Activated B cell treated with CpG ODN at 0.5 μM for 24 hours (primary cell): Measurements from ENCODE around the gene ADAMTSL1. TPM values are rescaled to one million over a fixed set of nuclear protein-coding genes. Genes with fewer than 3 reads are reported as not detected.

Source experiments
- ATAC-seq: fragments of 200-7000 bp; cut with Tn5 transposase; one replicate; pipeline ENCODE4 v1.10.0; 2021; ENCODE audit warnings: low read depth, mild to moderate bottlenecking, moderate library complexity
- CTCF ChIA-PET: fragments of 350-600 bp; sonication (Branson Sonifier 250); formaldehyde crosslinking; loops from one replicate; lab custom pipeline; 2021; ENCODE audit warnings: antibody characterized with exemption; lab: Charles Lee
- POLR2A ChIA-PET: fragments of 350-600 bp; sonication (Branson Sonifier 250); formaldehyde crosslinking; loops from one replicate; lab custom pipeline; 2021; ENCODE audit warnings: antibody characterized with exemption; lab: Charles Lee
- DNase-seq: peaks from one replicate; pipeline ENCODE4 v3.0.0; 2022
- H3K27ac Mint-ChIP-seq: one replicate; pipeline ENCODE4 v1.8.0; 2020; ENCODE audit warnings: mixed read lengths
- H3K27me3 Mint-ChIP-seq: one replicate; pipeline ENCODE4 v1.8.0; 2021; ENCODE audit warnings: mixed read lengths
- H3K36me3 Mint-ChIP-seq: one replicate; pipeline ENCODE4 v1.8.0; 2021; ENCODE audit warnings: low read depth, mixed read lengths
- H3K4me1 Mint-ChIP-seq: one replicate; pipeline ENCODE4 v1.8.0; 2021; ENCODE audit warnings: mixed read lengths
- H3K4me3 Mint-ChIP-seq: one replicate; pipeline ENCODE4 v1.8.0; 2020; ENCODE audit warnings: mild to moderate bottlenecking, mixed read lengths
- H3K9me3 Mint-ChIP-seq: one replicate; pipeline ENCODE4 v1.8.0; 2020; ENCODE audit warnings: mixed read lengths
- CTCF ChIP-seq: fragments of 200-600 bp; IDR thresholded peaks from one replicate; pipeline ENCODE4 v1.8.0; 2022; ENCODE audit warnings: antibody characterized with exemption, mild to moderate bottlenecking
- intact Hi-C: fragments of 100-400 bp; cut with micrococcal nuclease; formaldehyde crosslinking; loops from one replicate; pipeline ENCODE4 v1.15.1; 2024
- total RNA-seq: library from RNA; stranded (reverse); gene quantifications from 2 replicates; pipeline ENCODE4 v1.2.3, GENCODE V29; 2022

Gene ADAMTSL1
- total RNA-seq, 1 donor from 2014 or later = not detected

DNA sequence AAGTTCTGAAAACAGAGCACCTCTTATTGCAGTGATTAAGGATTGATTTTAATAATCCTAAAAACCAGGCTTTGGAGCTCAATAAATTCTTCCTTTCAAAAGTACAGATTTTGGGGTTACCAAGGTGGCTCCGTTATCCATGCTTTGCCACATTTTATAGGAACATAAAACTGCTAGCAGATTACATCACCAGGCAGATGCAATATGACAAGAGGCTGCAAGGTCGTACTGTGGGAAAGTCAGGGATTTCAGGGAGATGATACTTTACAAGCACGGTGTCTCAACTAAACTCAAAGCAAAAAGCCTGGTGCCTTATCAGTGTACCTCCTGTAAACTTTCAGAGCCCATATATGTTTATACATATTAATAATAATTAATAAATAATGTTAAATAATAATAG, 28.6 kb downstream of the ADAMTSL1 start:
- Mint-ChIP-seq H3K4me1 (no peaks in the 10 kb centered on the region), H3K27ac (no peak overlapping the region), H3K27me3 (no peaks in the 10 kb centered on the region), H3K36me3 (no peaks in the 10 kb centered on the region), H3K4me3 (no peak overlapping the region), H3K9me3 (no peaks in the 10 kb centered on the region)
- TF ChIP-seq CTCF = no peak
- CTCF ChIA-PET = no interaction called here
- intact Hi-C loops = no loop called here
- no peak for ATAC-seq
- no peak for DNase-seq
- POLR2A ChIA-PET = no interaction called here

DNA sequence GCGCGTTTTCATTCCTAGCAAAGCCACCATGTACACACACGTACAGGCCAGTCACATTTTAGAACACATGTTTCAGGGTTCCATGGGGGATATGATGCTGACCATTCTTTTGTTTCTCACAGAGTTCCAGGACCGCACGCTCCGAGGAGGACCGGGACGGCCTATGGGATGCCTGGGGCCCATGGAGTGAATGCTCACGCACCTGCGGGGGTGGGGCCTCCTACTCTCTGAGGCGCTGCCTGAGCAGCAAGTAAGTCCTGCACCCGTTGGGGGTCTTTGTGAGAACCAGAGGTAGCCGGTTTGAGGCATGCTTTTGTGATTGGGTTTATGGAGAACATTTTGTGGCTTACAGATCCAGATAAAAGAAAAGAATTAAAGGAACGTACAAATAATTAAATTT, 30.8 kb downstream of the ADAMTSL1 start:
- H3K4me3 Mint-ChIP-seq = no peak overlapping the region
- DNase-seq = no peak
- intact Hi-C loops = no loop called here
- no peak for TF ChIP-seq CTCF
- H3K9me3 Mint-ChIP-seq = peaks cover 4% of the 10 kb centered on the region
- H3K4me1 Mint-ChIP-seq = no peaks in the 10 kb centered on the region
- ChIA-PET POLR2A (no interaction called here), CTCF (no interaction called here)
- no peak for ATAC-seq
- H3K27me3 Mint-ChIP-seq = no peaks in the 10 kb centered on the region
- H3K36me3 Mint-ChIP-seq = no peaks in the 10 kb centered on the region
- no peak overlapping the region for H3K27ac Mint-ChIP-seq

GRCh38 chr9:18507151-18507550, 33.2 kb downstream of the ADAMTSL1 start:
- POLR2A ChIA-PET = no interaction called here
- peaks cover 4% of the 10 kb centered on the region for H3K9me3 Mint-ChIP-seq
- no peak for DNase-seq
- H3K27ac Mint-ChIP-seq = no peak overlapping the region
- no peak for ATAC-seq
- no peaks in the 10 kb centered on the region for H3K27me3 Mint-ChIP-seq
- CTCF ChIA-PET = no interaction called here
- no peaks in the 10 kb centered on the region for H3K36me3 Mint-ChIP-seq
- no peak for TF ChIP-seq CTCF
- intact Hi-C loops = no loop called here
- no peaks in the 10 kb centered on the region for H3K4me1 Mint-ChIP-seq
- no peak overlapping the region for H3K4me3 Mint-ChIP-seq

DNA sequence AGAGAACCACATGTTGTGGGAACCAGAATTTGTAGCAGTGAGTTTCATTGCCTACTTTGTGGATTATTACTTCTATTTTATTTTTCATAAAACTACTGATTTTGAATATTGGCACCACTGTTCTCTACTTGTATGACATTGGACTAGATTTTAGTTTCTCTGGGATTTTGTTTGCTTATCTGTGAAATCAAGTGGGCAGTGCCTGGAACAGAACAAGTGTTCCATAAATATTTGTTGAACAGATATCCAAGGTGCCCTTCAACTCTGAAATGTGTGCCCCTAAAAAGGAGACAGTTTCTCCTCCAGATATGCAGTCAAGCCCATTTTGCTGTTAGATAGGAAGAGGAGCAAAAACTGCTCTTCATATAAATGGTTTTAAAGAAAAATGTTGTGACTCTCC, 42.6 kb downstream of the ADAMTSL1 start:
- no peak overlapping the region for H3K27ac Mint-ChIP-seq
- ATAC-seq (no peak), DNase-seq (no peak)
- H3K27me3 Mint-ChIP-seq = no peaks in the 10 kb centered on the region
- no peak overlapping the region for H3K4me3 Mint-ChIP-seq
- intact Hi-C loops = loop anchor here (10.0 kb wide), 1 partner anchor 58 kb away; no protein-coding TSS in a partner anchor
- no peaks in the 10 kb centered on the region for H3K4me1 Mint-ChIP-seq
- no peak for TF ChIP-seq CTCF
- H3K36me3 Mint-ChIP-seq = no peaks in the 10 kb centered on the region
- ChIA-PET CTCF (no interaction called here), POLR2A (no interaction called here)
- peaks cover 2% of the 10 kb centered on the region for H3K9me3 Mint-ChIP-seq

GRCh38 chr9:18516965-18517364, 43.0 kb downstream of the ADAMTSL1 start:
- no peak overlapping the region for H3K27ac Mint-ChIP-seq
- H3K27me3 Mint-ChIP-seq = no peaks in the 10 kb centered on the region
- no peak overlapping the region for H3K4me3 Mint-ChIP-seq
- intact Hi-C loops = loop anchor here (10.0 kb wide), 1 partner anchor 58 kb away; no protein-coding TSS in a partner anchor
- DNase-seq = no peak
- TF ChIP-seq CTCF = no peak
- no peaks in the 10 kb centered on the region for H3K36me3 Mint-ChIP-seq
- peaks cover 2% of the 10 kb centered on the region for H3K9me3 Mint-ChIP-seq
- no peak for ATAC-seq
- POLR2A ChIA-PET = no interaction called here
- CTCF ChIA-PET = no interaction called here
- H3K4me1 Mint-ChIP-seq = no peaks in the 10 kb centered on the region
